GM21528 (cell line): ENCODE data around the gene SLC17A3.

Source experiments
- ATAC-seq: cut with Tn5 transposase; IDR thresholded peaks from one replicate; pipeline ENCODE4 v1.9.1; 2021; ENCODE audit warnings: mild to moderate bottlenecking, moderate library complexity; ENCODE audit not compliant: unreplicated experiment, low FRiP score

Gene SLC17A3

GRCh38 chr6:25892877-25893276, 18.8 kb upstream of the SLC17A3 start:
- ATAC-seq, result no peak

DNA sequence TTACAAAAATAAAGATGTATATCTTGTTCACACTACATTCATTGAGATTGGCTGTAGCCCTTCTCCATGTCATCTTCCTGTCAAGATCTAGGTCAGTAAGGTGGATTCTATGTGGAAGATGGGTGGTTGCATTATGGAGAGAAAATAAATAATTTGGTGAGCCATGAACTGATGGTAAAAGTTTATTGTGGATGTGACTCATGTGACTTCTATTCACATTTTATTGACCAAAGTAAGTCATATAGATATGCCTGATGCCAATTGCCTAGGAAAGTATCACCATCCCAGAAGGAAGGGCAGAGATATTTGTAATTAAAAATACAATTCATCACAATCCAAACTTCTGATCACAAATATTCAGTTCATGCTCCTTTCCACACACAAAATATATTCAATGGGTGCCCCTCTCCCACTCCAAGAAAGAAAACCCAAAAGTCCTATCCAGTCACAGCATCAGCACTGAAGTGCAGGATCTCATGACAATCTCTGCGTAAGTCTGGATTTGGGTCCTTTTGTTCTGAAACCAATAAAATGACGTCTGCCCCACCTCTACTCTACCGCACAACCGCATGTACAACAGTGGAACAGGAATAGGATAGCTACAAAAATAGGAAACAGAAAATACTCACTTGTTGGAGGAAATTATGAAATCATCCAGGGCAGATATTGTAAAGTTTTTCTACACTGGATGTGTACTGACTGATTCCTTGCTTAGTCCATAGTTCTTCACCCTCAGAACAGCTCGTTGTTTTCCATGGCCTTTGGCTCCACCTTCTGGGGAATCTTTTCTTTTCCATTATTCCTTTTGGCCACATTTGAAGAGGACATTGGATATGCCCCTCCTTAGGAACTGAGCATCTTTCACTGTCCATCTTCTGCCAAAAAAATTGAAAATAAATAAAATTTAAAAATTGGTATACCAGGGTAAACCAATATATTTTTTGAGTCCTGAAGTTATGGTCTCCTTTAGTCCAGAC, 16.1 kb upstream of the SLC17A3 start:
- ATAC-seq, result no peak

DNA sequence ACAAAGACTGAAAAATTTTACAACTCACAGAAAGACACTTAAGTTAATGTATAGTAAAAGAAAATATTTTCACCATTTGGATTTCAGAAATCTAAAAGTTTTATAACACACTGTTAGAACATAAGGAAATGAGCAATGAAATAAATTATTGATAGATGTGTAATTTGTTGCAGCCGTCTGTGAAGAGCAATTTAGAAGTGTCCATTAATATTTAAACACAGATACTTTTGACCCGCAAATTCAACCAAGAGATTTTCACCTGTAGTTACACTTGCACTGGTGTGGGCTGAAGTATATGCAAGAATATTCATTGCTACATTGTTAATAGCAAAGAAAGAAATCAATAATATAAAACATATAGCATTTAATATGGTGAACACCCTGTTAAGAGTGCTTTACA, 14.6 kb upstream of the SLC17A3 start:
- no peak for ATAC-seq

DNA sequence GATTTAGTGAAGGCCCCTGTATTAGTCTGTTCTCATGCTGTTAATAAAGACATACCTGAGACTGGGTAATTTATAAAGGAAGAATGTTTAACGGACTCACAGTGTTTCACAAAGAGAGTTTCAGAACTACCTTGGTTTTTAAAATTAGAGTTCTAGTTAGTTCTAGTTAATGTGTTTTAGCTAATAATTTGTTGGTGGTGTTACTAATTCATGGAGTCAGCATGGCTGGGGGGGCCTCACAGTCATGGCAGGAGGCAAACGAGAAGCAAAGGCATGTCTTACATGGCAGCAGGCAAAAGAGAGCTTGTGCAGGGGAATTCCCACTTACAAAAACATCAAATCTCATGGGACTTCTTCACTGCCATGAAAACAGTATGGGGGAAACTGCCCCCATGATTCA, 12.0 kb upstream of the SLC17A3 start:
- no peak for ATAC-seq

- no peak for ATAC-seq
Observed at GRCh38 chr6:25883991-25884390, 9.9 kb upstream of the SLC17A3 start.

DNA sequence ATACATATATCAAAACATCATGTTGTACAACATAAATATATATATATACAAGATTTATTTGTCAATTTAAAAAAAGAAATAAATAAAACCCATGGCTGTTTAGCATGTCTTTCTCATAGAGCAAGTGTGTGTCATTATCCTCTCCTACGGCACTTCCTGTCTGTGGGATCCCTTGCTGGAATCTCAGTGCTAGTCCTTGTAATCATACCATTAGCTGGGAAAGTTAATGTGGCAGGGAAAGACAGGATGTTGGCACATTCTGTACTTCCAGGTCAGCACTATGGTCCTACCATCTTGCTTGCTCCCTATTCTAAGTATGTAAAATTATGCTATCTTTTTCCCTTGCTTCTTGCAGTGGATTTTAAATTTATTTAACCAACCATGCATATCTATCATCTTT, 9.5 kb upstream of the SLC17A3 start:
- ATAC-seq, result no peak

DNA sequence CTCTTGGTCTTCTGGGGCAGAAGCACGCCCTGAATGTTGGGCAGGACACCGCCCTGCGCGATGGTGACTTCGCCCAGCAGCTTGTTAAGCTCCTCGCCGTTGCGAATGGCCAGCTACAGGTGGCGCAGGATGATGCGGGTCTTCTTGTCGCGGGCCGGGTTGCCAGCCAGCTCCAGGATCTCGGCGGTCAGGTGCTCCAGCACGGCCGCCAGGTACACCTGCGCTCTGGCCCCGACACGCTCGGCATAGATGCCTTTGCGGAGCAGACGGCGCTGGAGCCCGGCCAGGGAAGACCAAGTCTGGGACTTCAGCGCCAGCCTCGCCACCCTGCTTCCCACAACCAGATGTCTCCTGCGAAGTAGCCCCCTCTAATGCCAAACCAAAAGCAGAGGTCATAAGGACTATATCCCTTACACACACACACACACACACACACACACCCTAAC, 8.0 kb upstream of the SLC17A3 start:
- ATAC-seq, result no peak

- ATAC-seq, result no peak
Observed at GRCh38 chr6:25880601-25881000, 6.6 kb upstream of the SLC17A3 start.

- no peak for ATAC-seq
Observed at GRCh38 chr6:25878721-25879322, 4.8 kb upstream of the SLC17A3 start.

DNA sequence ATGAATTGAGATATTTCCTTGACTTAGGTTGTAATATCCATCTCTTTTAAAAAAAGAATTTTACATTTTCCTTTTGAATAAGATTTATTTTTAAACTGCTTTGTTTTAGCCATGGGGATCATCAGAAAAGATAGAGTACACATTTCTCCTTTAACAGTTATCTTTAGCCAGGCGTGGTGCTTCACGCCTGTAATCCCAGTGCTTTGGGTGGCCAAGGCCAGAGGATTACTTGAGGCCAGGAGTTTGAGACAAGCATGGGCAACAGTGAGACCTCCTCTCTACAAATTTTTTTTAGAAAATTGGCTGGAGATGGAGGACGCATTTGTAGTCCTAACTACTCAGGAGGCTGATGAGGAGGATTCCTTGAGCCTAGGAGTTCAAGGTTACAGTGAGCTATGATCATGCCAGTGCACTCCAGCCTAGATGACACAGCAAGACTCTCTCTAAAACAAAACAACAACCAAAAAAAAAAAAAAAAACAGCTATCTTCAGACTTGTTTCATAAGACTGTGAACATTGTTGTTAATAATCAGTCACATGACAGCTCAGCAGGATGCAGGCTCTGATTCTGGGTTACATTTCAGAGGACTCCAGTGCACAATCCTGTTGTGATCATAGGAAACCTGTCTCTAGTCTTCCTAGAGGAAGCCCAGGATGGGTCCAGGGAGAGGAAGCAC, 2.0 kb upstream of the SLC17A3 start:
- no peak for ATAC-seq

DNA sequence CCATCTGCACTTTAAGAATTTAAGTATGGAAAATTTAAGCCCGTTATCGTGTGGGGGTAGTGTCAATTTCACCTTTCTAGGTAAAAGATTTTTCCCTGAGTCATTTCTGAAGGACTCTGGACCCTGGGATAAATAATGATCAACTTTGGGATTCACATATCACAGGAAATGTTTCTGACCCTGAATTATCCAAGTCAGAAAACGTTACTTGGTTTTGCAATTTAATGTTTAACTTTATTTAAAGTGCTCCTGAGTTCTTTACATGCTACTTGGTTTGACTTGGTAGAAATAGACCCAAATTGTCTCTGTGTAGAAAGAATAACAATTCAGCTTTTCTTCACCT, 1.5 kb upstream of the SLC17A3 start:
- ATAC-seq, result no peak

- no peak for ATAC-seq
Observed at GRCh38 chr6:25874822-25875562, 949 bp upstream of the SLC17A3 start.

GRCh38 chr6:25872814-25873213, 1.2 kb downstream of the SLC17A3 start:
- ATAC-seq, result no peak

DNA sequence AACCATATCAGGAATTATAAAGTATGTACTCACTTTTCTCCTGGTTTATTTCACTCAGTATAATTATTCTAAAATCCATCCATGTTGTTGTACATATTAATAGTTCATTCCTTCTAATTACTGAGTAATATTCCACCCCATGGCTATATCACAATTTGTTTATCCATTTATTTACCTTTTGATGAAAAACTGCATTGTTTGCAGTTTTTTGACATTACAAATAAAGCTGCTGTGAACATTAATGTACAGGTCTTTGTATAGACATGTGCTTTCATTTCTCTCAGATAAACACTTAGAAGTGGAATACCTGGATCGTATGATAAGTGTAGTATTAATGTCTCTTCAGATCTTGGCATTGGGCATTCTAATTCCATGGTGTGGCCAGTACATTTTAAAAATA, 4.2 kb downstream of the SLC17A3 start:
- ATAC-seq, result no peak

GRCh38 chr6:25868436-25869183, 5.4 kb downstream of the SLC17A3 start:
- ATAC-seq, result no peak

DNA sequence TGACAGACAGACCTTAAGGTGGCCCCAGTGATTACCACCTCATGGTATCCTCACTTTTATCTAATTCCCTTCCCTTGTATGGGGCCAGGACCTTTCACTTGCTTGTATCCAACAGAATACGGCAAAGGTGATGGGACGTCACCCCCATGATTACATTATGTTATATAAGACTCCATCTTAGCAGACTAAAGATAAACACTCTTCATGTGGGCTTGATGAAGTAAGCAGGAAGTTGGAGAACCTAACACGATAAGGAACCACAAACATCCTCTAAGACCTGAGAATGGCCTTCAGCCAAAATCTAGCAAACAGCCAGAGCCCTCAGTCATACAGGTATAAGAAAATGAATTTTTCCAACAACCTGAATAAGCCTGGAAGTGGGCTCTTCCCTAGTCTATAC, 8.0 kb downstream of the SLC17A3 start:
- no peak for ATAC-seq

DNA sequence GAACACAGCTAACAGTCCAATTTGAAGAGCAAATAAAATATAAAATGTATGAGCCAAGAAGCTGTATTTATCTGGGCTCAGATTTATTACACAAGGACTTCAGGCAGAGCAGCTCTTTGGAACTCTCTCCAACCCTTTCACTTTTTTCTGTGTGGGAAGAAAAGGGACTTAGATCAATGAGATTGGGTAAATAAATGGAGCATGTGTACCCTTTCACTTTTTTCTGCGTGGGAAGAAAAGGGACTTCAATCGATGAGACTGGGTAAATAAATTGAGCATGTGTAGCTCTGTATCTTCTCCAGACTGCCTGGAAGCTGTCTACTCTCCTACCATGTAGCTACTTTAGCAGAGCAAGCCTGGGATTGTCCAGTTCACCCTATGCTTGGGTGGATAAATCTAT, 10.7 kb downstream of the SLC17A3 start:
- no peak for ATAC-seq

DNA sequence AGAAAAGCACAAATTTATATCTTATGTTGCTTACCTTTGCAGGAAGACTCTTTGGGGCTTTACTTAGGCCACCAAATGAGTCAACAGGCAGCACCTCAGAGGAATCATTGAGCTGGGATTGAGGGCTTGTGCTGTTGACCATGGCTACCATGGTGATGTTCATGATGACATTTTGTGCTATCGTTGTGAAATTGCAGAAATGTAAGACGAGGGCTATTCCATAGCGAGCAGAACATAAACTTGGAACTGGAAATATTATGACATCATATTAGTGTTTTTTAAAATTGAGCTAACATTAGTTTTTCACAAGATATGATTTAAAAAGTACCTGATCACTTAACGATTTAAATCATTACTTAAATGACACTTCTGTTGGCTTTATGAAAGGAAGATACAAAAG, 11.8 kb downstream of the SLC17A3 start:
- no peak for ATAC-seq

DNA sequence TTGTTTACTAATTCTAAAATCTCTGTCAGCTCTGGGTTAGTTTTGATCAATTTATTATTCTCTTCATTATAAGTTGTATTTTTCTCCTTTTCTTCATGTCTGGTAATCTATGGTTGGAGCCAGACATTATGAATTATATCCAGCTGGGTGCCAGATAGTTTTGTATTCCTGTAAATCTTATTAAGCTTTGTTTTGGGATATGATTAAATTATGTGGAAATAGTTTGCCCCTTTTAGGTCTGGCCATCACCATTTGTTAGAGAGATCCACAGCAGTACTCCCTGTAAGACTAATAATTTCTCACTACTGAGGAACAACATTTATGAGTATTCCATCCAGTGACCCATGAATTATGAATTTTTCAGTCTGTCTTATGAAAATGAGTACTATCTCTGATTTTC, 21.3 kb downstream of the SLC17A3 start:
- no peak for ATAC-seq

DNA sequence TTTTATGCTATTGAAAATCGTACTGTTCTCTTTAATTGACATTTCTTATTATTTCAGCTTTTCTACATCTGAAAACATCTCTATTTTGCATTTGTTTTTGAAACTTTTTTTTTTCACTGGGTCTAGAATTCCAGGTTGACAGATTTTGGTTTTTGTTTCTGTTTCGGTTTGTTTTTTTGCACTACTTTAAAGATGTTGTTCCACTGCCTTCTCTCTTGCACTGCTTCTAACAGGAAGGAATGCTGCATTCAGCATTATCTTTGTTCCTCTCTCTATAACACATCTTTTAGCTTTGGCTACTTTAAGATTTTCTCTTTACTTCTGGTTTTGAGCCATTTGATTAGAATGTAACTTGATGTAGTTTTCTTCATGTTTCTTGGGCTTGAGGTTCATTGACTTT, 22.1 kb downstream of the SLC17A3 start:
- ATAC-seq, result no peak
